DLD1 (cell line): Measurements from ENCODE around the gene LIMK2.
"Not testable (repeated sequence)": the region's sequence is repeated elsewhere in the genome, so short reads cannot be mapped to it uniquely, and the experiment has no call there.

Source experiments
- in situ Hi-C: cut with HindIII; loops from 2 replicates; pipeline ENCODE4 v1.10.0; 2017; ENCODE audit warnings: low sequenced_read_pairs

The LIMK2 gene

DNA sequence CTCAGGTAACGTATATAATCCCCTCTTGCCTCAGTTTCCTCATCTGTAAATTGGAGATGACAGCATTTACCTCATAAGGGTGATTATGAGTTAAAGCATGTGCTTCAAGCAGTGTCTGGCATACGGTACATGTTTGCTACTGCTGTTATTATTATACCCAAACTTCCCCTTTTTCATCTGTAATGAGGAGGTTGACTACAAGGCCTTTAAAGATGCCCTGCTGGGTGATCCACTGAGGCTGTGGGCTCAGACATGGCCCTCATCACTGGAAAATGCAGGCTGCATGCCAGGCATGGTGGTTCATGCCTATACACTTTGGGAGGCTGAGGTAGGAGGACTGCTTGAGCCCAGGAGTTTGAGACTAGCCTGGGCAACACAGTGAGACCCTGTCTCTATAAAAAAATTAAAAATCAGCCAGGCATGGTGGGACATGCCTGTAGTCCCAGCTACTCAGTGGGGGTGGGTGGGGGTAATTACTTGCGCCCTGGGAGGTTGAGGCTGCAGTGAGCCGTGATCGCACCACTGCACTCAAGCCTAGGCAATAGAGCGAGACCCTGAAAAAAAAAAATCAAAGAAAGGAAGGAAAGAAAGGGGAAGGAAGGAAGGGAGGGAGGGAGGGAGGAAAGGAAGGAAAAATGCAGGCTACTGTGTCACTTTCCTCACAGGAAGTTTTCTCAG, 75.9 kb downstream of the LIMK2 start:
- in situ Hi-C loops: loop anchor here (10.0 to 25.0 kb wide), 2 partner anchors 47 to 101 kb away; no protein-coding TSS in a partner anchor

GRCh38 chr22:31288496-31289240, 76.6 kb downstream of the LIMK2 start:
- in situ Hi-C loops: loop anchor here (10.0 to 25.0 kb wide), 2 partner anchors 46 to 101 kb away; no protein-coding TSS in a partner anchor

DNA sequence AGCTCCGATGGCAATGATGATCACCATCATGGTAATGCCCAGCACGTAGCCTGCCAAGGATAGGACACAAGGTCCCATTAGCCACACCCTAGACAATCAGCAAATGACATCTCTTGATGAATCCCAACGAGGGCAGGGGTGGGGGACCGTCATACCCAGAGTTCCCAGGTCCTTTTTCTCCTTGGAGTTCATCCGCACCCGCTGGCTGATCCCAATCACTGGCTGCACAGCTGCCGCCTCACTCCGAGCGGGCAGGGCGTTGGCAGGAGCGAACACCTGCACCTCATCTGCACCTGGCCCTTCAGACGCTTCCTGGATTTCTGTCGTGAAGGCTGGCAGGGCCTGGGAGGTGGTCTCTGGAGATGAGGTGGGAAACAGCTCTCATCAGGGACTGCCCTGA, 77.2 kb downstream of the LIMK2 start:
- in situ Hi-C loops: loop anchor here (10.0 to 25.0 kb wide), 2 partner anchors 45 to 102 kb away; no protein-coding TSS in a partner anchor

DNA sequence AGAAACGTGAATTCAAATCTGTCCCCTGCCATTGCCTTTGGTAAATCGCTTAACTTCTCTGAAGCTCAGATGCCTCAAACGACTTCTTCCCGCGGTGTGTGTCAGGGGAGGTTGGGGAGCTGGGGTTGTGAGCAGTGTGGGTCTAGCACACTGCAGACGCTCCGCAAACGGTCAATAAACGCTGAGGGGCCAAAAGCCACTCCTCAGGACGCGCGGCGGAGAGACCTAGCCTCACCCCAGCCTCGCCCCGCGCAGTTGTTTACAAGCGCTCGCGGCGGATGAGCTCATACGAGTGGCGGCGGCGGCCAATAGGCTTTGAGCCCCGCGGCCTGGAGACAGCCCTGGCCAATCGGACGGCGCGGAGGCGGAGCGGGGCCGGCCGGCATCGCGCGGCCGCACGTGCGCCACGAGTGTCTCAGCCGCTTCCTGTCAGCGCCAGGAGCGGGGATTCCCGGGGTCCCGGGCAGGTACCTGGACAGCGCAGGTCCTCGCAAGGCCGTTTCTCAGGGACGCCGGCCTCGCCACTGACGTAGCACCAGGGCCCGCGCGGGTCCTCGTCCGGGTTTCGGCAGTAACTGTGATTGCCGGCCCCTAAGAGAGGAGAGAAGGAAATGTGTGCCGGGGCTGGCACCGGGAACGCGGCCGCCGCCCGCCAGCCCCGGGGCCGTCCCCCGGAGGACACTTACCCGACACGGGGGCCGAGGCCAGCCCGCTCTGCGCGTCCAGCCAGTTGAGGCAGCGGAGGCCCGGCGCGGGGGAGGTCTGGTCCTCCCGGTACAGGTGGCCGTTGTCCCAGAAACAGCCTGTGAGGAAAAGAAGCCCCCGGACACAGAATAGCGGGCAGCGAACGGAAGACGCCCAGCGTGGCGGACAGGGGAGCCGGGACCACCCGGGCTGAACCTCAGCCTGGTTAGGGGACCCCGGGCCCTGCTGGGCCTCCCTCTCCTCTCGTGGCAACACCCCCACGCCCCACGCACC, 78.7 kb downstream of the LIMK2 start:
- in situ Hi-C loops: loop anchor here (25.0 kb wide), 1 partner anchor 103 kb away; no protein-coding TSS in a partner anchor

- in situ Hi-C loops: loop anchor here (25.0 kb wide), 1 partner anchor 104 kb away; no protein-coding TSS in a partner anchor
Observed at GRCh38 chr22:31291481-31292235, 79.6 kb downstream of the LIMK2 start.

DNA sequence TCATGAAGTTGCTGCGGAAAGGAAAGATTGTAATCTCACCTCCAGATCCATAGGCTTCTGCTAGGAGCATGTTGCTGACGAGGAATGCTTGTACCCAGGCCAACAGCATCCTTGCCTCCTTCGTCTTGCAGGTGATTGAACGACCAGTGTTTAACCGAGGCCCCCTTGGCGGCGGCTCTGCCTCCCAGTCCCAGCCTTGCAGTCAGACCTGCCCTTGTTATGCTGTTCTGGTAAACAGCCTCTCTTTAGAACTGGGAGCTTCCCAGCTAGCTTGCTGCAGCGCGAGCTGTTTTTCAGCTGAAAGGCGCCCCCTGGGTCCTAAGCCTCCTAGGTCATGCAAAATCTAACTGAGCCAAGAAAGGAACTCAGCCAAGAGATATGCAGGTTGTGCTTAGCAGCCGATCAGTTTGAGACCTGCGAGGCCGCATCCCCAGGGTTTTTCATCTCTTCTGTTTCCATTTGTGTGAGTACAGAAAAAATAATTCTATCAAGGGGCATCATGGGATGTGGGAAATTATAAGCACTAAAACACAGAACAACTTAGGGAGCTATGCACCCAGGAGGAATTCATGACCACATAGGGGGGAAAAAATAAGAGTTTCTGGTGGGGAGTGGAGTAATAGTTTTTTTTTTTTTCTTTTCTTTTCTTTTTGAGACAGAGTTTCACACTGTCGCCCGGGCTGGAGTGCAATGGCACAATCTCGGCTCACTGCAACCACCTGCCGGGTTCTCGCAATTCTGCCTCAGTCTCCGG, 80.3 kb downstream of the LIMK2 start, which contains the start of gene PIK3IP1:
TSS of gene PIK3IP1 (minus strand) at position 253 of the 754 bp plus-strand sequence. CDS start at position 109, 144 bp downstream.
- in situ Hi-C loops: loop anchor here (25.0 kb wide), 1 partner anchor 105 kb away; no protein-coding TSS in a partner anchor

DNA sequence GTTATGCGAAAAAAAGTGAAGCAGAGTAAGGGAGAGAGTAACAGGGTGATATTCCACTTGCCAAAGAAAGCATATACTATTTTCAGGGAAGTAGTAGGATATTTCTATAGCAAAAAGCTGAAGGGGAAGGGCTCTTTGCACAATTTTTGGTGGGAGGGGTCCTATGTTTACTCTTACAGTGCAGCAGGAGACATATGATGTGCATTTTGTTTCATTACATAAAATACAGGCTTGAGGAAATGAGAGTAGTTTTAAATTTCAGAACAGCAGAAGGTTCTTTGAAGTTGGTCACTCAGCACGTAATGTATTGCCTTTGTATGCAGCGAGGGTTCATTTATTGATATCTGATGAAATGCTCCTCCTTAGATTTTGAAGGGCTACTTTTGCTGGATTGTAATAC, 83.3 kb downstream of the LIMK2 start:
- in situ Hi-C loops: loop anchor here (25.0 kb wide), 1 partner anchor 108 kb away; no protein-coding TSS in a partner anchor

- in situ Hi-C loops: loop anchor here (25.0 kb wide), 1 partner anchor 109 kb away; no protein-coding TSS in a partner anchor
Observed at GRCh38 chr22:31295831-31296657, 83.9 kb downstream of the LIMK2 start.

DNA sequence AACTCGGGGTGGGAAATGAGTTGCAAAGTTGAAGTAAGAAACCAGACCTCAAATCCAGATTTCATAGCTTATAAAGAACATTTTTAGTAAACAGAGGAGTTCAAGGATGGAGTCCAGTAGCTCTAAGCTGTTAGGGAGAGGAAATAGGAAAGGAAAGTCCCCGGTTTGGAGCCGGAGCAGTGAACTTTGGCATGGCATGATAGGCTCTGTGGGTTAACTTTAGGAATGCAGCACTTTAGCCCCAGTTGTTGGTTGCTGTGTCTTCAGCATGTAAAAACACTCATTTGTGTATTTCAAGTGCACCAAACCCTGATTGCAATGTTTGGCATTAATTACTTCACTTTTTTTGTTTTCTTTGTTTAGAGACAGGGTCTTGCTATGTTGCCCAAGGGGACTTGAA, 88.8 kb downstream of the LIMK2 start:
- in situ Hi-C loops: no loop called here

DNA sequence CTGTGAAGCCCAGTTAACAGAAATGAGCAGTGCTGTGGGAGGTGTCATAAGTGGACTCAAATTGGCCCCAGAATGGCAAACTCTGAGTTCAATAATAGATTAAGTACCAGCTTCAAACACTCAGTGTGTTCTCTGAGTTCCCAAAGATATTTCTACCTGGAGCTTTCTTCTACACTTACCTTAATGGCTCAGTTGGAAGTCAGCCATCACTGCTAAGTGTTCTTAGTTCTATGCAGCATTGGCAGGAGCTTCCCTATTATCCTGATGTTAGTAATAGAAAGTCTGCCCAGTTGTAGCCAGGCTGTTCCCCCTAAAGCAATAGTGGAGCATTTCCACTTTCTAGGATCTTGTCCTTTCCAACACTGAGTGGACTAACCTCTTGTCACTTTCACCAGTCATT, 89.9 kb downstream of the LIMK2 start:
- in situ Hi-C loops: no loop called here

- in situ Hi-C loops: no loop called here
Observed at GRCh38 chr22:31302537-31302936, 90.4 kb downstream of the LIMK2 start.

GRCh38 chr22:31305194-31305593, 93.1 kb downstream of the LIMK2 start:
- in situ Hi-C loops: no loop called here

DNA sequence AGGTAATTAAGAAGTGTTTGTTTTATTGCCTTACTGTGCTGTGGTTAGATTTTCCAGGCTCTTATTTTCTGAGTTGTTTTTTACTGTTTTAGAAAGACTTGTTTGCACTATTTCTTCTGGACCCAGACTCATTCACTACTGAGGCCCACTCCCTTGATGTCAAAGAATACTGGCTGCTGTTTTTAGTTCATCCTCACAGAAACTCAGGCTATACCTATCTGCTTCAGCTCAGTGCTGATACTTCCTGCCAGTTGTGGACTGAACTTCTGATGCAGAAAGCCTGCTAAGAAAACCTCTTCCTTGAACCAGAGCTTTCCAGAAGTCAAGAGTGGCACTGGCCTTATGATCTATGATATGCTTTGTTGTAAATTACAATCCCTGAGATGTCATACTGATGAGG, 96.1 kb downstream of the LIMK2 start:
- in situ Hi-C loops: no loop called here

GRCh38 chr22:31313366-31314147, 101.5 kb downstream of the LIMK2 start:
- in situ Hi-C loops: no loop called here

DNA sequence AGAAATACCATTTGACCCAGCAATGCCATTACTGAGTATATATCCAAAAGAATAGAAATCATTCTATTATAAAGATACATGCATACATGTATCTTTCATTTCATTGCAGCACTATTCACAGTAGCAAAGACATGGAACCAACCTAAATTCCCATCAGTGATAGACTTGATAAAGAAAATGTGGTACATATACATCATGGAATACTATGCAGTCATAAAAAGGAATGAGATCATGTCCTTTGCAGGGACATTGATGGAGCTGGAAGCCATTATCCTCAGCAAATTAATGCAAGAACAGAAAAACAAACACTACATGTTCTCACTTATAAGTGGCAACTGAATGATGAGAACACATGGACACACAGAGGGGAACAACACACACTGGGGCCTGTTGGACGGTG, 102.1 kb downstream of the LIMK2 start:
- in situ Hi-C loops: not testable (repeated sequence)

GRCh38 chr22:31321421-31321820, 109.3 kb downstream of the LIMK2 start:
- in situ Hi-C loops: no loop called here
